Posterior vena cava (tissue), 2 donors: ENCODE results near the gene TAF5. TPM values are rescaled to one million over a fixed set of nuclear protein-coding genes. Genes with fewer than 3 reads are reported as not detected.
"Not testable (repeated sequence)": the region's sequence is repeated elsewhere in the genome, so short reads cannot be mapped to it uniquely, and the experiment has no call there.

Source experiments
- DNase-seq: peaks from one replicate; pipeline ENCODE4 v3.0.0-alpha.2; 2020; ENCODE audit warnings: low spot score
- intact Hi-C, 2 donors: fragments of 100-400 bp; cut with DNase I; formaldehyde crosslinking; loops; one replicate each; pipeline versions ENCODE4 v1.14.1 to v1.14.2; 2022 to 2023
- long read RNA-seq, 2 donors: library from polyadenylated mRNA; unstranded; transcript quantifications; one replicate each; pipeline ENCODE4 v2.0.0, GENCODE V29; 2020 to 2021
- total RNA-seq, 2 donors: library from RNA; stranded (reverse); fragmentation: NEBNext Ultra II Directional; extraction: Animal tissue kit (Norgen Biotek cat#: 25700); gene quantifications; one replicate each; pipeline ENCODE4 v1.2.1, GENCODE V29; 2021
- donor health status: DM: yes; HTN: yes; CAD: no.
- donor health status: DM: yes; HTN: yes; CAD: no.

Gene TAF5
- total RNA-seq, result 1 to 10 TPM; 2.1 to 2.4 TPM
- long read RNA-seq, donor 1, partial matches to known transcripts, result 1 of 5 reads
- long read RNA-seq, donor 1, other reads (novel, unspliced or antisense), result 3 of 5 reads
- long read RNA-seq, donor 2, partial matches to known transcripts, result 0 of 3 reads
- long read RNA-seq, donor 2, other reads (novel, unspliced or antisense), result 3 of 3 reads

- intact Hi-C loops, result loop anchor here in 1 of 2 donors (2.0 kb wide), 1 partner anchor 15 kb away; no protein-coding TSS in a partner anchor
- peak; percentile 97 for DNase-seq
Observed at GRCh38 chr10:103367782-103368518, at the start of gene TAF5. TSS of gene TAF5 (plus strand) at chr10:103367976. CDS start at chr10:103367990, 14 bp downstream.

GRCh38 chr10:103327906-103328305 is 39.9 kb upstream of the TAF5 start:
- intact Hi-C loops, result loop anchor here in 1 of 2 donors (10.0 kb wide), 1 partner anchor 73 kb away; no protein-coding TSS in a partner anchor
- DNase-seq, result peak; percentile 28

DNA sequence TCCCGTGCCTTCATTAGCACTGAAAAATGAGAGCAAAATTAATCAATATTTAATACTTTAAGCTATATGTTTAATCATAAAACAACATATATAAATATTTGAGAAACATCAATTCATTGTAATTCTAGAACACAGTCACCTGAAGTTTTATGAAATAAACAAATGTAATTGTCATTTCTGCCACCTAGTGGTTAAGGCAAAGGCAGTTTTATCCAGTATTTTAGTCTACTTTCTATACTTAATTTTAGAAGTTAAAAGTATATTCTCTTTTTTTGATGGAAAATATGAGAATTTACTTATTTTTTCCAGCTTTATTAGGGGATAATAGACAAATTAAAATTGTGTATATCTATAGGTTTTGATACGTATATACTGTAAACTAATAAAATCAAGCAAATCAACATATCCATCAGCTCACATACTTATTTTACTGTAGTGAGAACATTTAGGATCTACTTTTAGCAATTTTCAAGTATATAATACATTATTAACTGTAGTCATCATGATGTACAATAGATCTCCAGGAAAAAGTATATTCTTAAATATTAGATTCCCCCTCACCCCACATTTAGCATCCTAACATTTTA is 33.7 kb upstream of the TAF5 start:
- intact Hi-C loops, result no loop called here
- DNase-seq, result no peak

DNA sequence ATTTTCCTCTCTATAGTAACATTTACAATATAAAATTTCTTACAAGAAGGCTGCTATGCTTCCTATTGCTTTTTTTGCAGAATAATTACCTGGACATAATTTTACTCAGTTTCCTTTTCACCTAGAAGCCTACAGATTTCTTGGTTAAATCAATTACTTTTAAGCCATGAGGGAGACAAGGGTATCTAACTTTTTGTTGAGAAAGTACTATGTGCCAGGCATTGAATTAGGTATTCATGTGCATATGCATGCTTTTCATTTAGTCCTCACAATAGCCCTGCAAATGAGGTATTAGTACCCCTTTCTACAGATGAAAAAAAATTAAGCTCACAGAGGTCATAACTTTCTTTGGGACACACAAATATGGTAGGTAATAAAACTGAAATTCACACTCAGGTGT is 33.2 kb upstream of the TAF5 start:
- no peak for DNase-seq
- intact Hi-C loops, result no loop called here

DNA sequence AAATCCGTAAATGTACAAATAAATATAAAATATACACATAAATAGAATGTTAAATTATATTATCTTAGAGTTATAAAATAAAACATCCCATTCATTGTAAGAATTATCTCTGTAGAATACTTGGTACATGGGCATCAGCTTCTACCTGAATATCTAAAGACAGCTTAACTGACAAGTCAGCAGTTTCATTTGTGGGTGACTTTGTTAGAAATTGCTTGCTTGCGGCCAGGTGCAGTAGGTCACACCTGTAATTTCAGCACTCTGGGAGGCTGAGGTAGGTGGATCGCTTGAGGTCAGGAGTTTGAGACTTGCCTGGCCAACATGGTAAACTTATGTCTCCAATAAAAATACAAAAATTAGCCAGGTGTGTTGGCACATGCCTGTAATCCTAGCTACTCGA is 31.4 kb upstream of the TAF5 start:
- DNase-seq, result no peak
- intact Hi-C loops, result no loop called here

DNA sequence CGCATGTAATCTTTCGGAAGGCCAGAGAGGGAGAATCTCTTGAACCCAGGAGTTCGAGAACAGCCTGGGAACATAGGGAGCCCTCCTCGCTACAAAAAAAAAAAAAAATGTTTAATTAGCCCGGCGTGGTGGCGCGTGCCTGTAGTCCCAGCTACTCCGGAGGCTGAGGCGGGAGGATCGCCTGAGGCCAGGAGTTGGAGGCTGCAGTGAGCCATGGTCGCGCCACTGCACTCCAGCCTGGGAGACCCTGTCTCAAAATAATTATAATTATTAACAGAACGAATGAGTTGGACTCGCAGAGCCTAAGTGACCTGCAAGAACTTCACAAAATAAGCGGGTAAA is 17.6 kb upstream of the TAF5 start:
- intact Hi-C loops, result no loop called here
- no peak for DNase-seq

DNA sequence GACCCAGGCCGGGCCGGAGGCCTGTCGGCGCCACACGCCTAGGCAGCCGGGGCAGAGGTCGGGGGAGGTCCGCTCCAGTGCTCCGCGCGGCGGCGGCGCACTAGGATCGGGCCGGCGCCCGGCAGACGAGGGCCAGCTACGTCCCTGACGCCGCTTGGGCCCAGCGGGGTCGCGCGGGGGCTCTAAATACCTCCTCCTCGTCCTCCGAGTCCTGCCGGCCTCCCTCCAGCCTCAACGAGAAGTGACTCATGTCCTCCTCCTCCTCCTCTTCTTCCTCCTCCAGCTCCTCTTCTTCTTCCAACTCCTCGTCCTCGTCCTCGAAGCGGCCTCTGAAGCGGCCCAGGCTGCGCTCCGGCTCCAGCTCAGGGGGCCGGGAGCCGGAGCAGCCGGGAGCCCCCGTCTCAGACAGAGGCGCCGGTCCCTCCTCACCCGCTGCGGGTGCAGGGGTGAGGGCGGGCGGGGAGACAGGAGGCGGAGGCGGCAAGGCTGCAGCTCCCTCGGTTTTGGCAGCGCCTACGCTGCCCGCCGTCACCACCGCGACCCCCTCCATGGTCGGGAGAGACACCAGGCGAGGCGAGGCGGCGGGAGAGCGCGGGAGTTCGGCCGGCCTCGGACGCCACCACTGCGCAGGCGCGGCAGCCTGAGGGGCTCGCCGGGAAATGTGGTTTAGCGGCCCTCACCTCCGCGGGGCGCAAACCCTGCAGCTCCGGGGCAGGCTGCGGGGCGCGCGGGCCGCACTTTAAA is 17.1 kb upstream of the TAF5 start, which contains the start of gene PCGF6:
Gene PCGF6 (minus strand): TSS at position 624 of the 744 bp plus-strand sequence. CDS start 74 bp downstream, at position 550.
- DNase-seq, result peak; percentile 94
- intact Hi-C loops, result no loop called here

DNA sequence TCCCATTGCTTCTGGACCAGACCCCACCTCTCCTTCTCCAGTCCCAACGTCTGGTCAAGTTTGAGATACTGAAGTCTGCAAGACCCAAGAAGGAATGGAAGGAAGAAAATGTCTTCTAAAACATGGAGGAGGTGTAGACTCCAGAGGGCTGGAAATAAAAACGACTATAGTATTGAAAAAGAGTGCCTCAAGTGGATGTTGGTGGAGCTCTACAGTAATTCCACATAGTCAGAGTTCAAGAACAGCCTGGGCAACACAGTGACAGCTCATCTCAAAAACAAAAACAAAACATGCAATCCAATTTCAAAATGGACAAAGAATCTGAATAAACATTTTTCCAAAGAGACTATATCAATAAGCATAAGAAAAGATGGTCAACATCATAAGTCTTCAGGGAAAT is 14.5 kb upstream of the TAF5 start:
- no peak for DNase-seq
- intact Hi-C loops, result loop anchor here in 1 of 2 donors (2.0 kb wide), 1 partner anchor 14 kb away; the partner anchor contains the start of gene TAF5

DNA sequence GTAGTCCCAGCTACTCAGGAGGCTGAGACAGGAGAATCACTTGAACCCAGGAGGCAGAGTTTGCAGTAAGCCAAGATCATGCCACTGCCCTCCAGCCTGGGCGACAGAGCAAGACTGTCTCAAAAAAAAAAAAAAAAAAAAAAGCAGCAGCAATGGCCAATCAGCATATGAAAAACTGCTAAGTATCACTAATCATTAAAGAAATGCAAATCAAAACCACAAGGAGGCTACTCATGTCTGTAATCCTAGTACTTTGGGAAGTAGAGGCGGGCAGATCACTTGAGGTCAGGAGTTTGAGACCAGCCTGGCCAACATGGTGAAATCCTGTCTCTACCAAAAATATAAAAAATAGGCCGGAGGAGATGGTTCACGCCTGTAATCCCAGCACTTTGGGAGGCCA is 13.2 kb upstream of the TAF5 start:
- intact Hi-C loops, result not testable (repeated sequence)

DNA sequence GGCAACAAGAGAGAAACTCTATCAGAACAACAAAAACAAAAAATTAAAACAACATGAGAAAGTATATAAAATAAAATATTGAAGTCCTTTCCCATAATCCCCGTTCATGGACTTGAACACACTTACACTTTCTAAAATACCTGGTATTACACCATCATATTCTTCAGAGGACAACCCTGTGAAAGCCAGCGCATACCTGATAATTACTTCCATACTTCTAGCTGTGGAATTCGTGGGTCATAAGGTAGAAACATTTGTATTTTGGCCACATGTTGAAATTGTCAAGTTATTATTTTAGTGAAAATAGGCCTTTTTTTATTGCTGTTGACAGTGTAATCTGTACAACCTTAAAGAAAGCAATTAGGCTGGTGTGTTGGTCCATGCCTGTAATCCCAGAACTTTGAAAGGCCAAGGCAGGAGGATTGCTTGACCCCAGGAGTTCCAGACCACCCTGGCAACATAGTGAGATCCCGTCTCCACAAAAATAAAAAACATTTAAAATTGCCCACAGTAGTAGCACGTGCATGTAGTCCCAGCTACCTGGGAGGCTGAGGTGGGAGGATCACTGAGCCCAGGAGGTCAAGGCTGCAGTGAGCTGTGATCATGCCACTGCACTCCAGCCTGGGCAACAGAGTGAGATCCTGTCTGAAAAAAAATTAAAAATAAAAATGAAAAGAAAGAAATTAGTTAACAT is 11.7 kb upstream of the TAF5 start:
- intact Hi-C loops, result no loop called here
- DNase-seq, result no peak

More for the DNA sequence above, 13.2 kb upstream of the TAF5 start:
- DNase-seq, result not testable (repeated sequence)

DNA sequence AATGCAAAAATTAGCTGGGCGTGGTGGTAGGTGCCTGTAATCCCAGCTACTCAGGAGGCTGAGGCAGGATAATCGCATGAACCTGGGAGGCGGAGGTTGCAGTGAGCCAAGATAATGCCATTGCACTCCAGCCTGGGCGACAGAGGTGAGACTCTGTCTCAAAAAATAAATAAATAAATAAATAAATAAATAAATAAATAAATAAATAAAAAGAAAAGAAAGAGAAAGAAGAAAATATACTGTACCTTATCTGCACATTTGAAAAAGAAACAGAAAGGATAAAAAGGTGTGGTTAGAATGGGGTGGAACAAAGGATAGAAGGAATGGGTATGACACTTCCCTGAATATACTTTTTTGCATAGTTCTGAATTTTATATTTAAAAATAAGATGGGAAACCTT is 8.3 kb upstream of the TAF5 start:
- intact Hi-C loops, DNase-seq: not testable (repeated sequence)

DNA sequence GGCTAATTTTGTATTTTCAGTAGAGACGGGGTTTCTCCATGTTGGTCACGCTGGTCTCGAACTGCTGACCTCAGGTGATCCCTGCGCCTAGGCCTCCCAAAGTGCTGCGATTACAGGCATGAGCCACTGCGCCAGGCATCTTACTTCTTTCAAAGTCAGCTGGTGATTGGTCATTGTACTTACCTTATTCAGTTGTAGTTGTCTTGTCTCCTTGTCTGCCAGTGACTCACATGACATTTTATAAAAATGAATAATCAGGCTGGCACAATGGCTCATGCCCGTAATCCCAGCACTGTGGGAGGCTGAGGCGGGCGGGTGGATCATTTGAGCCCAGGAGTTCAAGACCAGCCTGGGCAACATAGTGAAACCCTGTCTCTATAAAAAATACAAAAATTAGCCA is 7.0 kb upstream of the TAF5 start:
- not testable (repeated sequence) for DNase-seq

GRCh38 chr10:103367379-103367781 is 396 bp upstream of the TAF5 start:
- no peak for DNase-seq
- intact Hi-C loops, result loop anchor here in 1 of 2 donors (2.0 kb wide), 1 partner anchor 15 kb away; no protein-coding TSS in a partner anchor

More for the DNA sequence above, 7.0 kb upstream of the TAF5 start:
- intact Hi-C loops, result not testable (repeated sequence)

GRCh38 chr10:103373544-103373943 is 5.8 kb downstream of the TAF5 start:
- intact Hi-C loops, result no loop called here
- DNase-seq, result no peak

DNA sequence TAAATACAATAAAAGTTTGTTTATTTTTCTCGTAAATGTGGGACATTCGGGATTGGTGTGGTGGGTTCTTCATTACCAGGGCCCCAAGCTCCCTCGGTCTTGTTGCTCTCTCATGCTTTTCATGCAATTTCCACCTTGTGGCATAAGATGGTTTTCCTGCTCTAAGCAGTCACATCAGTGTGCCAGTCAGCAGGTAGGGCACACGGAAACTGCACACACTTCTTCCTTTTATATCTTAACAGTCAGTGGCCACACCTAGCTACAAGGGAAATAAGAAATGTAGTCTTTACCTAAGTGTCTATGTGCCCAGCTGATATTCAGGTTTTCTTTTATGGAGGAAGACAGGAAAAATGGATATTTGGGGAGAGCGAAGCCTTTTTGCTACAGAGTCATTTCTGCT is 6.5 kb downstream of the TAF5 start:
- intact Hi-C loops, result no loop called here
- no peak for DNase-seq

- intact Hi-C loops, result no loop called here
- no peak for DNase-seq
Observed at GRCh38 chr10:103382769-103383168, 15.0 kb downstream of the TAF5 start.

DNA sequence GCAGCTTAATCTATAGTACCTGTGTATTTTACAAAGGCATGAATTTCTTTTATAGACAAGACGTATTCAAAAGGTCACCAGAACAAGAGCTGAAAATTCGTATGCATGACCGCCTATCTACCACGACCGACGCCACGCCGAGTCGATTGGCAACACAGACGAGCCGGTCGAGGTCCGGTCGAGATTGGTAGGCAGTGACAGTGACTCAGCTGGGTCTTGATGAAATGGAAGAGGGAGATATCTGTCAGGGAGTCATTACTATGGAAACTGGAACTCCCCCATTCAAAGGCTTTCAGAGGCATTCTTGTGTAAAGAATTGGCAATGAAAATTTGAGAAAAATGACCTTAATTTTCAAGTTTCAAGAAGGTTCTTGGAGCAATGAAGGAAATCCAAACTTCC is 26.4 kb downstream of the TAF5 start:
- no peak for DNase-seq
- intact Hi-C loops, result no loop called here

DNA sequence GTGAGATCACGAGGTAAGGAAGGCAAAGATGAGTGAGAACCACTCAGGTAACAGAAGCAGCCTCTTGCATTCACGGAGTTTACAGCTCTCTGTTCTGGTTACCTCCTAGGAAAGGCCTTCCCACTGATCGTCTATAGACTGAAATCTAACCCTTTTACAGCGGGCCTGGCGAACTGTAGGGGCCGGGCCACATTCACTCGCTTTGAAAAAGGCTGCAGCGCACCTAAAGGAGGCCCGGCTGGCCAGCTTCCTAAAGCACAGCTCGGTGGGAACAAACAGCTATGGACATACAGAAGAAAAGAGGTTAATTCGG is 27.9 kb downstream of the TAF5 start:
- intact Hi-C loops, result no loop called here
- no peak for DNase-seq

GRCh38 chr10:103396067-103396788 is 28.5 kb downstream of the TAF5 start, which contains the start of the genes ATP5MK and PDCD11:
TSS of gene ATP5MK (minus strand) at chr10:103396475. CDS start at chr10:103392457, 4,018 bp downstream.
TSS of gene PDCD11 (plus strand) at chr10:103396626. CDS start at chr10:103398427, 1,801 bp downstream.
- intact Hi-C loops, result no loop called here
- peak; percentile 99 for DNase-seq
